K562 (cell line): ENCODE results near the gene HS3ST5. TPM values are rescaled to one million over a fixed set of nuclear protein-coding genes. Genes with fewer than 3 reads are reported as not detected.

Experiments
- ATAC-seq: fragments of 200-7000 bp; cut with Tn5 transposase; 3 replicates; pipeline ENCODE4 v1.9.1; 2020; ENCODE audit warnings: moderate library complexity
- BruUV-seq: library from RNA; stranded (reverse); fragments of 400-500 nt; replicated peaks from 2 replicates; lab custom pipeline; 2021; lab: Mats Ljungman, UMichigan
- CTCF ChIA-PET: fragments of 300-600 bp; formaldehyde crosslinking; extraction: SDS; loops from one replicate; lab custom pipeline; 2021; ENCODE audit warnings: low intra/inter-chr PET ratio; lab: Yijun Ruan, JAX
- POLR2A ChIA-PET: fragments of 300-600, 350-650 bp; sonication (Branson Sonifier 250); formaldehyde crosslinking; extraction: SDS; loops from one replicate; lab custom pipeline; 2021; ENCODE audit warnings: antibody characterized with exemption, inconsistent platforms; lab: Yijun Ruan, JAX
- DNase-seq, 4 experiments: peaks; one replicate each; pipeline versions ENCODE4 v3.0.0 to v3.0.0-alpha.2; 2011 to 2018; ENCODE audit warnings: low spot score in 3 of 4, mixed read lengths in 3 of 4; ENCODE audit errors: extremely low read depth in 1 of 4
- FAIRE-seq: peaks from 2 replicates; lab custom pipeline; 2011; peaks lifted over from hg19 to GRCh38; lab: Jason Lieb, UNC
- H2AFZ ChIP-seq: 2 replicates; pipeline ENCODE4 v1.6.0; 2011; ENCODE audit warnings: low read depth, low read length, control low read depth, inconsistent platforms
- H3K27ac ChIP-seq: fragments of 200-600 bp; 3 replicates; pipeline ENCODE4 v1.8.0; 2011; ENCODE audit warnings: low read depth, mild to moderate bottlenecking, control low read depth, inconsistent platforms, low read length, moderate library complexity, mixed read lengths; ENCODE audit errors: extremely low read depth
- H3K27me3 ChIP-seq, 2 experiments: fragments of 300-600 bp in 1 of 2; 2 replicates in 1 of 2; 3 replicates in 1 of 2; pipeline versions ENCODE4 v1.6.0 to v1.8.0; 2011; ENCODE audit warnings: inconsistent platforms in 2 of 2, low read length in 2 of 2, mild to moderate bottlenecking in 1 of 2, mixed read lengths in 1 of 2, moderate library complexity in 1 of 2; ENCODE audit not compliant: control insufficient read depth in 2 of 2, insufficient read depth in 2 of 2
- H3K36me3 ChIP-seq: fragments of 300-600 bp; 3 replicates; pipeline ENCODE4 v1.8.0; 2011; ENCODE audit warnings: mild to moderate bottlenecking, low read length, inconsistent platforms; ENCODE audit not compliant: control insufficient read depth, insufficient read depth
- H3K4me1 ChIP-seq, 2 experiments: fragments of 200-600 bp in 1 of 2; replicated peaks in 1 of 2; 2 replicates in 1 of 2; 3 replicates in 1 of 2; pipeline versions ENCODE4 v1.5.1 to v1.8.0; 2011; ENCODE audit warnings: inconsistent platforms in 2 of 2, low read length in 2 of 2, mild to moderate bottlenecking in 1 of 2, mixed read lengths in 1 of 2, moderate library complexity in 1 of 2; ENCODE audit not compliant: control insufficient read depth in 2 of 2, insufficient read depth in 2 of 2
- H3K4me2 ChIP-seq: 2 replicates; pipeline ENCODE4 v1.6.1; 2011; ENCODE audit warnings: low read length, control low read depth, inconsistent platforms, mixed read lengths; ENCODE audit not compliant: insufficient read depth
- H3K4me3 ChIP-seq: fragments of 200-600 bp; sonication (generic), shearing (Covaris generic); 2 replicates; pipeline ENCODE4 v1.5.1; 2016; ENCODE audit warnings: control low read depth, inconsistent platforms
- H3K79me2 ChIP-seq: fragments of 200-600 bp; 3 replicates; pipeline ENCODE4 v1.8.0; 2011; ENCODE audit warnings: low read length, inconsistent platforms; ENCODE audit not compliant: control insufficient read depth, insufficient read depth
- H3K9ac ChIP-seq, 2 experiments: 2 replicates each; pipeline versions ENCODE4 v1.6.0 to v1.6.1; 2011; ENCODE audit warnings: low read depth in 2 of 2, low read length in 2 of 2, control low read depth in 1 of 2, inconsistent platforms in 1 of 2, mild to moderate bottlenecking in 1 of 2, mixed read lengths in 1 of 2; ENCODE audit not compliant: insufficient read depth in 1 of 2
- H3K9me1 ChIP-seq: one replicate; pipeline ENCODE4 v1.6.0; 2011; ENCODE audit warnings: inconsistent platforms, mild to moderate bottlenecking, low read length, moderate library complexity; ENCODE audit not compliant: control insufficient read depth, insufficient read depth
- H3K9me3 ChIP-seq: replicated peaks from 2 replicates; pipeline ENCODE4 v1.5.1; 2011; ENCODE audit warnings: low read depth, low read length, inconsistent platforms; ENCODE audit not compliant: control insufficient read depth, insufficient read depth
- H4K20me1 ChIP-seq: replicated peaks from 2 replicates; pipeline ENCODE4 v1.6.1; 2011; ENCODE audit warnings: low read length, inconsistent platforms, mixed read lengths; ENCODE audit not compliant: control insufficient read depth, insufficient read depth
- CSDE1 ChIP-seq, 2 experiments: fragments of 450-650 bp; IDR thresholded peaks; 2 replicates each; pipeline ENCODE4 v1.6.1; 2016; ENCODE audit warnings: mild to moderate bottlenecking in 1 of 2
- FIP1L1 ChIP-seq: fragments of 200-400 bp; formaldehyde crosslinking; IDR thresholded peaks from 2 replicates; pipeline ENCODE4 v1.6.1; 2018; ENCODE audit warnings: mild to moderate bottlenecking, low read depth, low read length; ENCODE audit not compliant: poor library complexity, severe bottlenecking
- FUS ChIP-seq: fragments of 200-400 bp; formaldehyde crosslinking; optimal IDR thresholded peaks from 2 replicates; pipeline ENCODE3; 2017; ENCODE audit warnings: low read depth, low read length
- MBD1 ChIP-seq: fragments of 250-450 bp; sonication (Bioruptor Pico); IDR thresholded peaks from 2 replicates; pipeline ENCODE4 v1.8.0; 2022; ENCODE audit warnings: inconsistent platforms
- REST ChIP-seq, 2 experiments: fragments of 450-650 bp; formaldehyde crosslinking in 1 of 2; IDR thresholded peaks; 2 replicates each; pipeline versions ENCODE4 v1.4.0 to v1.6.1; 2014 to 2020; ENCODE audit warnings: mild to moderate bottlenecking in 2 of 2, borderline replicate concordance in 1 of 2, low read depth in 1 of 2
- RNF2 ChIP-seq: sonication (generic); IDR thresholded peaks from 2 replicates; pipeline ENCODE4 v1.6.1; 2016
- ZNF232 ChIP-seq: sonication (generic); formaldehyde crosslinking; IDR thresholded peaks from 2 replicates; pipeline ENCODE4 v1.8.0; 2022; ENCODE audit warnings: mild to moderate bottlenecking, missing genetic modification reagents
- ZNF311 ChIP-seq: fragments of 250-450 bp; sonication (Bioruptor Pico); IDR thresholded peaks from 2 replicates; pipeline ENCODE4 v1.4.0; 2020; ENCODE audit warnings: mild to moderate bottlenecking, moderate library complexity
- ZNF347 ChIP-seq: fragments of 450-650 bp; formaldehyde crosslinking; IDR thresholded peaks from 2 replicates; pipeline ENCODE4 v1.4.0; 2020; ENCODE audit warnings: low read depth, mild to moderate bottlenecking, moderate library complexity
- WGBS: fragments of 100-300 bp; shearing (Covaris generic); methylation state at CpG from one replicate; pipeline ENCODE4 v1.1.6; 2016; ENCODE audit warnings: low coverage, mixed read lengths; ENCODE audit not compliant: insufficient coverage; ENCODE audit errors: missing lambda C conversion rate; 5-methylcytosine and 5-hydroxymethylcytosine counted together
- in situ Hi-C: fragments of 300-500 bp; cut with MboI; formaldehyde crosslinking; loops from 4 replicates; pipeline ENCODE4 v1.15.0; 2018; ENCODE audit warnings: inconsistent platforms, mixed read lengths
- intact Hi-C: fragments of 100-400 bp; cut with micrococcal nuclease; formaldehyde crosslinking; loops from 2 replicates; pipeline ENCODE4 v1.14.2; 2022
- polyA plus RNA-seq, 8 experiments: library from polyadenylated mRNA; depleted of rRNA in 4 of 8; stranded (reverse) in 5 of 8; unstranded in 3 of 8; fragments of >200 nt; fragmentation: Nextera tagmentation in 2 of 8; fragmentation: Illumina TruSeq in 1 of 8; extraction: Ambion mirVana in 2 of 8; extraction: Trizol in 1 of 8; gene quantifications; 2 replicates each; pipeline versions ENCODE4 v1.2.1 to v1.2.3, GENCODE V29; 2011 to 2014; ENCODE audit warnings: inconsistent platforms in 1 of 8, missing spikeins in 1 of 8
- total RNA-seq, 7 experiments: library from RNA; depleted of rRNA in 6 of 7; stranded (reverse); fragments of >200 nt in 6 of 7; fragmentation: Illumina TruSeq in 2 of 7; extraction: Trizol in 2 of 7; gene quantifications; 2 replicates each; pipeline versions ENCODE4 v1.2.1 to v1.2.3, GENCODE V29; 2011 to 2021; ENCODE audit warnings: low replicate concordance in 1 of 7
- TF ChIP-seq, protein P1 (sequence below): fragments of 250-450 bp; sonication (Bioruptor Pico); IDR thresholded peaks from 2 replicates; pipeline ENCODE4 v1.5.0; 2021; ENCODE audit warnings: mild to moderate bottlenecking, moderate library complexity

The HS3ST5 gene
- total and polyA plus RNA-seq, 9 of the 15 experiments (the other 6 are each of a cell fraction or from before 2014, with no cell fraction given): not detected

DNA sequence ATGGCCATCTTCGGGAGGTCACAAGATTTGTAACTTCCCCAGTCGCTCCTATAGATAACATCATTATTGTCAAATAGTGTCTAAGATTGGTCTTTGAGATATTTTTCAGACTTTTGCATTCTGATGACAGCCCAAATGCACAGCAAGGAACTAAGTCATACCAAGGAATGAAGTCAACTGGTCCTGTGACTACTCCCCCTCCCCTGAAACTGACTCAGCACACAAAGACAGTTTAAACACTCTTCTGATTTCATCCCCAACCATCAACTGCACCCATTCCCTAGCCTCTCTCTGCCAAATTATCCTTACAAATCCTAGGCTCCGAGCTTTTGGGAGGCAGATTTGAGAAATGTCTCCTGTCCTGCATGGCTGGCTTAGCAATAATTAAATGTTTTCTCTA is 139.4 kb downstream of the HS3ST5 start:
- Histone ChIP-seq H3K27me3 (no peaks in the 10 kb centered on the region), H3K9me3 (no peaks in the 10 kb centered on the region), H3K36me3 (no peaks in the 10 kb centered on the region), H3K9me1 (no peaks in the 10 kb centered on the region), H3K4me3 (no peak overlapping the region), H3K27ac (no peak overlapping the region), H4K20me1 (no peaks in the 10 kb centered on the region), H2AFZ (no peak overlapping the region), H3K4me2 (no peak overlapping the region), H3K9ac (no peak overlapping the region), H3K4me1 (no peaks in the 10 kb centered on the region), H3K79me2 (no peaks in the 10 kb centered on the region)
- 0% methylated on average over 3 of the region's 3 CpGs for WGBS
- FAIRE-seq (no peak), DNase-seq (no peak), ATAC-seq (no peak)
- POLR2A ChIA-PET: no interaction called here
- intact Hi-C loops (no loop called here), in situ Hi-C loops (no loop called here)
- CTCF ChIA-PET: no interaction called here
- no TSS peak for BruUV-seq
- TF ChIP-seq ZNF232 (no peak), MBD1 (CRISPR knock-in tag) (no peak), RNF2 (no peak), CSDE1 (IDR thresholded peaks at IDR 0.05) (no peak), ZNF311 (CRISPR knock-in tag) (no peak), ZNF347 (CRISPR knock-in tag) (no peak), FUS (no peak), FIP1L1 (no peak), REST (IDR thresholded peaks at IDR 0.05; ENCODE audit: borderline replicate concordance) (no peak), REST (CRISPR knock-in tag; IDR thresholded peaks at IDR 0.05; ENCODE audit: low read depth) (no peak)
- TF ChIP-seq, protein P1, sequence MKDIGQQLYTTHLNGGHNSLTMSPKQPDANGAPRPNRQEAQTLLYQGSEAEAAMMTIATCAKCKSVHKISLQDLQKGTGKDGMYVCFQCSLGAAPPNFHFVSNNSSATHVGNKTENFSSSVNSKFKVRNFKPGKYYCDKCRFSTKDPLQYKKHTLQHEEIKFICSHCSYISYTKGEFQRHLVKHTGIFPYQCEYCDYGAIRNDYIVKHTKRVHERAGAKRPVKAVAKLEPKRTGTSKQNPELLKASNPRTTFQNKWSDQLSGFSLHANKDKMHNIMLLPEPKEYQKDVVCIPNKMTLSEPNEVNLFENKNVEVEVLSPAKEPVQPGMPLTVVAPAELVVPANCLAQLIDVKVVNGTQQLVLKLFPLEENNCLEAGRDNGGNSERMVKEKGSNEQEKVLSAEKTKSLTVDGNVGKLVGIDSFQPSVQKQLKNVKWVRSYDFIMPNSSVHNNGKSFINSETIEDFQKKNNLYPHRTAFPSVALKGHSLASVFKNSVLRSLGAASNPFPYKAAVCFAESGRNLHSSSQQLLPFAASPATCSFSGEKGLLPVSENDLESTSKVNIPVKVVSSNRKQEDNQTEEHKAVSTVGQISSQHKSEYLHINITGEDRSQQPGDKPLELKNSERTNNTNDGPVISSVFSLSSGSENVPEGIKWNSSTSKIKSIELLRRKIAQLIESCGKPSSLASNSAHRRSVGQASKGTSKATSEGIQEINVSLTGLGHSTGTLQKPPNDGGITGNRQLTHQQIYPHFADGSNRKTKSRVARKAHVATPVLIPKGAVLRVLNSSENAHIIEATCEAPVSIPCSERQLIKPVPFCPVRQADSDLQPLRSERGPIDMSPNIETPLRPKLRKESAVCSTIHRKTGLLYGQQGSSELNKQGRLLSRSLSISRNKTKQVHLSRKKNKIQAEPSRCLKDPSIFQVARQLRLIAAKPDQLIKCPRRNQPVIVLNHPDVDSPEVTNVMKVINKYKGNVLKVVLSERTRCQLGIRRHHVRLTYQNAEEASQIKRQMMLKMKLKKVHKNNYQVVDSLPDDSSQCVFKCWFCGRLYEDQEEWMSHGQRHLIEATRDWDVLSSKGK: no peak
